Measurements from ENCODE around the gene EFEMP1. TPM values are rescaled to one million over a fixed set of nuclear protein-coding genes. Genes with fewer than 3 reads are reported as not detected.

Gene EFEMP1
- total RNA-seq, 1 donor = 1,564 TPM

DNA sequence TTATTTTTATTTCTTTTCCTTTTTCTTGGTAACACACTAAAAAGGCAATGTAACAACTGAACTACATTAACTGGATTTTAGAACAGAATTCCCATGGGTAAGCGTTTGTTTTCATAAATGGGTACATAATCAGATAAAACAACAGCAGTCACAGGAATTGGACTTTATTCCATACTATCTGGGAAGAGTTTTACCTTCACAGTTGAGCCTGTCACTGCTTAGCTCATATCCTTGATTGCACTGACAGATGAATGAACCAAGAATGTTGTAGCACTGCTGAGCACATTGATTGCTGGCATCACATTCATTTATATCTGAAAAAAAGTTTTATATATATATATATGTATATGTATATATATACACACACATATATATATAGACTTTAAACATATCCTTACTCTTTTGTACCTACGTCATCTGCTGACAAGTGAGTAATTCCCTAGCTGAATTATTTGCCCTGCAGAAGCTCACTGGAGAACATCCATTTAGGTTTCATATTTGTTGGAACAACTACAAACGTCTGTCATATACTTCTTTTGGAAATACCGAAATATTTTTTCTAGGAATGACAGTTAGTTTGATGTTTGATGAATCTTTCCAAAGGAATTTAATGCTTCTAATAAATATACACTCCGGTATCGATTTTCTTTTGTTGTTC, 47.0 kb downstream of the EFEMP1 start:
- H3K79me2 ChIP-seq (ENCODE audit: insufficient read depth, low read length) = peaks cover 4% of the 10 kb centered on the region
- no peaks in the 10 kb centered on the region for H3K27me3 ChIP-seq (ENCODE audit: insufficient read depth, low read length)
- peaks cover 85% of the 10 kb centered on the region for H3K36me3 ChIP-seq (ENCODE audit: insufficient read depth, low read length)
- no peak overlapping the region for H3K4me3 ChIP-seq (ENCODE audit: insufficient read depth, low read length)
- peak overlapping the region; percentile 89 for H3K27ac ChIP-seq (ENCODE audit: low read depth, low read length)
- H3K4me2 ChIP-seq (ENCODE audit: insufficient read depth, low read length) = no peak overlapping the region
- TF ChIP-seq, protein P1, sequence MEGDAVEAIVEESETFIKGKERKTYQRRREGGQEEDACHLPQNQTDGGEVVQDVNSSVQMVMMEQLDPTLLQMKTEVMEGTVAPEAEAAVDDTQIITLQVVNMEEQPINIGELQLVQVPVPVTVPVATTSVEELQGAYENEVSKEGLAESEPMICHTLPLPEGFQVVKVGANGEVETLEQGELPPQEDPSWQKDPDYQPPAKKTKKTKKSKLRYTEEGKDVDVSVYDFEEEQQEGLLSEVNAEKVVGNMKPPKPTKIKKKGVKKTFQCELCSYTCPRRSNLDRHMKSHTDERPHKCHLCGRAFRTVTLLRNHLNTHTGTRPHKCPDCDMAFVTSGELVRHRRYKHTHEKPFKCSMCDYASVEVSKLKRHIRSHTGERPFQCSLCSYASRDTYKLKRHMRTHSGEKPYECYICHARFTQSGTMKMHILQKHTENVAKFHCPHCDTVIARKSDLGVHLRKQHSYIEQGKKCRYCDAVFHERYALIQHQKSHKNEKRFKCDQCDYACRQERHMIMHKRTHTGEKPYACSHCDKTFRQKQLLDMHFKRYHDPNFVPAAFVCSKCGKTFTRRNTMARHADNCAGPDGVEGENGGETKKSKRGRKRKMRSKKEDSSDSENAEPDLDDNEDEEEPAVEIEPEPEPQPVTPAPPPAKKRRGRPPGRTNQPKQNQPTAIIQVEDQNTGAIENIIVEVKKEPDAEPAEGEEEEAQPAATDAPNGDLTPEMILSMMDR (IDR thresholded peaks at IDR 0.05; ENCODE audit: extremely low read depth, low read depth, low read length) = no peak
- H3K9me3 ChIP-seq (ENCODE audit: low read depth, low read length) = no peaks in the 10 kb centered on the region
- DNase-seq (ENCODE audit: insufficient read length, low spot score, missing footprints) = no peak
- H2AFZ ChIP-seq (ENCODE audit: low read length) = no peak overlapping the region
- H3K4me1 ChIP-seq (ENCODE audit: insufficient read depth, low read length) = peaks cover 45% of the 10 kb centered on the region
- H4K20me1 ChIP-seq (ENCODE audit: insufficient read depth, low read length) = no peaks in the 10 kb centered on the region

GRCh38 chr2:55875434-55876135, 48.0 kb downstream of the EFEMP1 start:
- H3K4me2 ChIP-seq (ENCODE audit: insufficient read depth, low read length) = peak overlapping the region; percentile 29
- H4K20me1 ChIP-seq (ENCODE audit: insufficient read depth, low read length) = no peaks in the 10 kb centered on the region
- H3K79me2 ChIP-seq (ENCODE audit: insufficient read depth, low read length) = peaks cover 3% of the 10 kb centered on the region
- DNase-seq (ENCODE audit: insufficient read length, low spot score, missing footprints) = no peak
- H3K4me3 ChIP-seq (ENCODE audit: insufficient read depth, low read length) = no peak overlapping the region
- TF ChIP-seq, protein P1 (IDR thresholded peaks at IDR 0.05; ENCODE audit: extremely low read depth, low read depth, low read length) = no peak
- no peak overlapping the region for H2AFZ ChIP-seq (ENCODE audit: low read length)
- peaks cover 85% of the 10 kb centered on the region for H3K36me3 ChIP-seq (ENCODE audit: insufficient read depth, low read length)
- peak overlapping the region; percentile 89 for H3K27ac ChIP-seq (ENCODE audit: low read depth, low read length)
- no peaks in the 10 kb centered on the region for H3K9me3 ChIP-seq (ENCODE audit: low read depth, low read length)
- H3K4me1 ChIP-seq (ENCODE audit: insufficient read depth, low read length) = peaks cover 45% of the 10 kb centered on the region
- H3K27me3 ChIP-seq (ENCODE audit: insufficient read depth, low read length) = no peaks in the 10 kb centered on the region

DNA sequence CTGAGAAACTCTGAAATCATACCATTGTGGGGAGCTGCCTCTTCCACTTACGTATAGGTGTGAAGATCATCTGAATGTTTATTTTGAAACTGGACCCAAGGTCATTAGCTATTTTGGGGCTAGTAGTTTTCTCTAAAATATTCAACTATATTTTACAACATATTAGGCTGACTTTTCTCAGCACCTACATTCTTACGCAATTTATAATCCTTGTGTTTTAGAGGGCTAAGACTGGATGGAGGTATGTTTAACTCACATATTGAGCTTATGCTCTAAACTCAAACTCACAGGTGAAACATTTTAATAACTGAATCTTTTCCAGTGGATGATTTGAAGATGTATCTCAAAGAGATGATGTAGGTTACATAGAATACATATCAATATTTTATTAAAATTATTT, 49.2 kb downstream of the EFEMP1 start:
- TF ChIP-seq, protein P1 (IDR thresholded peaks at IDR 0.05; ENCODE audit: extremely low read depth, low read depth, low read length) = no peak
- Histone ChIP-seq H3K4me2 (ENCODE audit: insufficient read depth, low read length) (no peak overlapping the region), H3K27ac (ENCODE audit: low read depth, low read length) (peak overlapping the region; percentile 99), H3K27me3 (ENCODE audit: insufficient read depth, low read length) (no peaks in the 10 kb centered on the region), H3K4me1 (ENCODE audit: insufficient read depth, low read length) (peaks cover 52% of the 10 kb centered on the region), H3K9me3 (ENCODE audit: low read depth, low read length) (no peaks in the 10 kb centered on the region), H3K36me3 (ENCODE audit: insufficient read depth, low read length) (peaks cover 76% of the 10 kb centered on the region), H3K4me3 (ENCODE audit: insufficient read depth, low read length) (no peak overlapping the region), H2AFZ (ENCODE audit: low read length) (no peak overlapping the region), H3K79me2 (ENCODE audit: insufficient read depth, low read length) (peaks cover under 1% of the 10 kb centered on the region), H4K20me1 (ENCODE audit: insufficient read depth, low read length) (no peaks in the 10 kb centered on the region)
- DNase-seq (ENCODE audit: insufficient read length, low spot score, missing footprints) = no peak

DNA sequence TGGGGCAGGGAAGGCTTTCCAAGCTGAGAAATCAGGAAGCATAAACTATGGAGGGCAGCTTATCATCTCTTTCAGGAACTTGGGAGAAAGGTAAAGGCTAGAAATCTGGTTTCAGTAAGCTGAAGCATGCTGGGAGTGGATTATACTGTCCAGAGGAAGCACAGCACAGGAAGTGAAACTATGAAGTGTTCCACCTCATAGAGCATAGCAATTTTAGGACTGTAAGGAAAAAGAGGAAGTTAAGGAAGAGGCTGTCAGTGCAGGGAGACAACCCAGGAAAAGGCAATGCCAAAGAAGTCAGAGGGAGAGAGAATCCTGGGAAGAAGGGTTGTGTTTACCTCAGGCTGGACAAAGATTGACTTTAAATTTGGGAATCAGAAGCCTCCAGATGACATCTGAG, 51.9 kb downstream of the EFEMP1 start:
- peaks cover 50% of the 10 kb centered on the region for H3K4me1 ChIP-seq (ENCODE audit: insufficient read depth, low read length)
- no peak for DNase-seq (ENCODE audit: insufficient read length, low spot score, missing footprints)

More for the DNA sequence above, 51.9 kb downstream of the EFEMP1 start:
- Histone ChIP-seq H3K36me3 (ENCODE audit: insufficient read depth, low read length) (peaks cover 79% of the 10 kb centered on the region), H3K79me2 (ENCODE audit: insufficient read depth, low read length) (no peaks in the 10 kb centered on the region), H3K4me2 (ENCODE audit: insufficient read depth, low read length) (no peak overlapping the region), H2AFZ (ENCODE audit: low read length) (no peak overlapping the region), H3K9me3 (ENCODE audit: low read depth, low read length) (no peaks in the 10 kb centered on the region), H3K27ac (ENCODE audit: low read depth, low read length) (peak overlapping the region; percentile 99), H3K27me3 (ENCODE audit: insufficient read depth, low read length) (no peaks in the 10 kb centered on the region), H4K20me1 (ENCODE audit: insufficient read depth, low read length) (no peaks in the 10 kb centered on the region), H3K4me3 (ENCODE audit: insufficient read depth, low read length) (no peak overlapping the region)
- TF ChIP-seq, protein P1 (IDR thresholded peaks at IDR 0.05; ENCODE audit: extremely low read depth, low read depth, low read length) = no peak
